ENCODE results near the gene CBLB.

Gene CBLB

GRCh38 chr3:105678017-105678416 is 190.8 kb downstream of the CBLB start:
- DNase-seq = no peak

DNA sequence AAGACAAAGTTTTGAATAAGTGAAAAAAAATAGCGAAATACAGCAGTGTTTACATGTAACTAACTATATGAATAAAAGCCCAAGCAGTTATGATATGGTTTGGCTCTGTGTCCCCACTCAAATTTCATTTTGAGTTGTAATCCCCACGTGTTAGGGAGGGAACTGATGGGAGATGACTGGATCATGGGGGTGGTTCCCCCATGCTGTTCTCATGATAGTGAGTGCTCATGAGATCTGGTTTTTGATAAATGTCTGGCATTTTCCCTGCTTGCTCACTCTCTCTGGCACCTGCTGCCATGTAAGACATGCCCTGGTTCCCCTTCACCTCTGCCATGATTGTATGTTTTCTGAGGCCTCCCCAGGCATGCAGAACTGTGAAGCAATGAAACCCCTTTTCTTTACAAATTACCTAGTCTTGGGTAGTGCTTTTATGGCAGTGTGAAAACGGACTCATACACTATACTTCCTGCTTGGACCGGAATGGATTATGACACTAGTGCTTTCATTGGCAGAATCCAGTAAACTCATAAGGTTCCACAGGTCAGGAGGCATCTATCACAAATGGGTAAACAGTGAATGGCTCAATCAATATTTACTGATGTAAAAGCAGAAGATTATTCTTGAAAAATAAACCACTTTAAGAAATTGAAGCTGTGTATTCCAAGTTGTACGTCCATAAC is 192.1 kb downstream of the CBLB start:
- peak in 2 of 5 experiments; percentile 25 for DNase-seq

GRCh38 chr3:105674437-105675065 is 194.3 kb downstream of the CBLB start:
- DNase-seq = no peak

DNA sequence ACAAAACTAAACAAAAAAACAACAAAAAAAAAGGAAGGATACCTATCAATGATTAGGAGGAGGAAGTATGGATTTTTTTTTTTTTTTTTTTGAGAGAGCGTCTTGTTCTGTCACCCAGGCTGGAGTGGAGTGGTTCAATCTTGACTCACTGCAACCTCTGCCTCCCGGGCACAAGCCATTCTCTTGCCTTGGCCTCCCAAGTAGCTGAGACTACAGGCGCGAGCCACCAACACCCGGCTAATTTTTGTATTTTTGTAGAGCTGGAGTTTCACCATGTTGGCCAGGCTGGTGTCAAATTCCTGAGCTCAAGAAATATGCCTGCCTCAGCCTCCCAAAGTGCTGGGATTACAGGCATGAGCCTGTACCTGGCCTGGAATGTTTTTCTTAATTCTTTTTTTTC is 195.8 kb downstream of the CBLB start:
- no peak for DNase-seq

- no peak for DNase-seq
These were observed 206.5 kb downstream of the CBLB start for GRCh38 chr3:105662306-105662705.

DNA sequence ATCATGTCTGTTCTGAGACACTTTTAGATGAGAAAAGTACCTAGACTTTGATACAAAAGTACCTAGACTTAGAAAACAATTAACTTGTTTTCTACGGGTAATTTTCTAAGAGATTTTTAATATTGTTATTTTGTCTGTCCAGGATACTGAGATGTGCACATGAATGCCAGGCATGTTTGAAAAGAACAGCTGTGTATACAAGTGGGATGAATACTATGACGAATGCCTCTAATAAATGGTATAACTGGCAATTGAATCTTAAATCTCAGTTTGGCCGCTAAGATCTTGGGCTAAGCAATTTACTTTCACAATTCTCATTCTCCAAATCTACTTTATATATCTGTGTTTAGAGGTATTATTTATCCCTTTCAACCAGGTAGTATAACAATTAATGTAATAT is 207.4 kb downstream of the CBLB start:
- DNase-seq = no peak

GRCh38 chr3:105656651-105657504 is 211.9 kb downstream of the CBLB start:
- DNase-seq = no peak

- DNase-seq = no peak
These were observed 214.9 kb downstream of the CBLB start for GRCh38 chr3:105653868-105654267.

DNA sequence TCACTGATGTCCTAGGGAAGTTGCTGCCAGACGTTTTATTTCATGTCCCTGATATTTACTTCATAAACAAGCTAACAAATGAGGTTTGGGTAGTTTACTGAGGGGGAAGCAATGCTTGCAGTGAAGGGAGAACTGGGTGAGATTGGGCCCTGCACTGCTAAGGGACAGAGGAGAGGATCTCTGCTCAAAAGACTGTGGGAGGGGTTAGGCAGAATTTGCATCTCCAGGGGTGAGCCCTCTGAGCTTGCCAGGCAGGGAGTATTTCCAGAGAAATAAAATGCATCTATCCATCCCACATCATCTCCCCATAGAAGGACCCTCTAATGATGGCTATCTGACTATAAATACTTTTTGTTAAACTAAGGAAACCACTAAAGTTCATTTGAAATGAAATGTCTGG is 215.6 kb downstream of the CBLB start:
- DNase-seq = no peak

DNA sequence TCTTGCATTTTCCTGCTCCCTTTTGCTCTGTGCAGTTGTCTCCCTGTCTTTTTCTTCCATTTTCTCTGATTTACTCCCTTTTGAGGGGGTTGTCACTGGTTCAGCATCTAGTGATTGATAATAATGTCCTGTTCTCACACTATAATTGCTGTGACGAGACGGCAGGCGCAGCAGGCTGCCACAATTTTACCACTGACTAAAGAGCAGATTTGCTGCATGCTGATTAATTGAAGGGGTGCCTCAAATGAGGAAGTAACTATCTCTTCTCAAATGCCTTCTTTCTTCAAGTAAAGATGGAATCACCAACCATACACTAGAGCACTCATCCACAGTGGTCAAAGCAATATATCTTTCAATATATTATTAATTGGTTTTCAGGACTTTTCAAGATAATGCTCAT is 219.3 kb downstream of the CBLB start:
- no peak for DNase-seq

GRCh38 chr3:105647047-105647446 is 221.8 kb downstream of the CBLB start:
- no peak for DNase-seq

- DNase-seq = no peak
These were observed 229.7 kb downstream of the CBLB start for GRCh38 chr3:105639131-105639530.

- no peak for DNase-seq
These were observed 234.1 kb downstream of the CBLB start for GRCh38 chr3:105634708-105635107.

- no peak for DNase-seq
These were observed 239.1 kb downstream of the CBLB start for GRCh38 chr3:105629718-105630117.

GRCh38 chr3:105626739-105627138 is 242.1 kb downstream of the CBLB start:
- no peak for DNase-seq

DNA sequence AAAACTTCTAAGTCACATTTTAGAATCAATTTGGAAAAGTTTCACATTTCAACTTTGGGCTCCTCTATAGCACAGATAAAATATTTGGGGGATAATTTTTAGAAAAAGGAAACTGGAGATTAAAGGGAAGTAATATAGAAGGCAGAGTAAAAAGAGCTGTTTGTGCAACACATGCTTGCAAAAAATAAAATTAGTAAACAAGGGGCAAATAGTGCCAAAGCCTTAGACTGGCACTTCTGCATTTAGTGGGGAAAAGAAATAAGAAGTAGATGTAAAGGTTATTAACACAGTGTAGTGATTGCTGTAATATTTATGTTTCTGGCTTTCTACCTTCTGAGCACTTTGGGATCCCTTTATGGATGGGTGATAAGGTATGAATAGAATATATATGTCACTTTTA is 246.6 kb downstream of the CBLB start:
- no peak for DNase-seq

DNA sequence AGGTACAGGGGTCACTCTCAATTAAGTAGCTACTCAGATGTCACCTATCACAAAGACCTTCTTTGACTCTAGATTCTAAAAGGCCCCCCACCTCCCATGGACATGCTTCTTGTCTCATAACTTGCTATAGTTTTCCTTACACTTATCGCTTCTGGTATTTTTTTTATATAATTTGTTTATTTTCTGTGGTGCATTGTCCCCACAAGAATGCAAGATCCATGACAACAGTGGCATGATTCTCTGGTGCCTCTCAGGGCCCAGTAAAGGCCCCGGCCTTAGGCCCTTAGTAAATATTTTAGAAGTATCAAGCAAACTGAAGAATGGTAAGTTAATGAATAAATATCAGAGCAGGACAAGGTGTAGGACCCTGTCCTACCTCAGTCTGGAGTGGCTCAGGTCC is 248.6 kb downstream of the CBLB start:
- no peak for DNase-seq

DNA sequence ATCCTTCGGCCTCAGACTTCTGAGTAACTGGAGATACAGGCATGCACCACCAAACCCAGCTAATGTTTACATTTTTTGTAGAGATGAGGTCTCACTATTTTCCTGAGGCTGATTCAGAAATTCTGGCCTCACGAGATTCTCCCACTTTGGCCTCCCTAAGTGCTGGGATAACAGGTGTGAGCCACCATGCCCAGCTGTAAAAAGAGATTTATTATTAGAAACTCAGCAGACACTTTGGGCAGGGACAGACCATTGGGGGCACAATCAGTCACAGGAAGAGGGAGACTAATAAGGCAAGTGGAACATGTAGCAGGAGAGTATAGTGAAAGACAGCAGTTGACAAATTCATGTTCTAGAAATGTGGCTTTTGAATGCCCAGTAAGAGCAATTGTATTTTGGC is 249.2 kb downstream of the CBLB start:
- DNase-seq = no peak

GRCh38 chr3:105618556-105618955 is 250.3 kb downstream of the CBLB start:
- DNase-seq = no peak

DNA sequence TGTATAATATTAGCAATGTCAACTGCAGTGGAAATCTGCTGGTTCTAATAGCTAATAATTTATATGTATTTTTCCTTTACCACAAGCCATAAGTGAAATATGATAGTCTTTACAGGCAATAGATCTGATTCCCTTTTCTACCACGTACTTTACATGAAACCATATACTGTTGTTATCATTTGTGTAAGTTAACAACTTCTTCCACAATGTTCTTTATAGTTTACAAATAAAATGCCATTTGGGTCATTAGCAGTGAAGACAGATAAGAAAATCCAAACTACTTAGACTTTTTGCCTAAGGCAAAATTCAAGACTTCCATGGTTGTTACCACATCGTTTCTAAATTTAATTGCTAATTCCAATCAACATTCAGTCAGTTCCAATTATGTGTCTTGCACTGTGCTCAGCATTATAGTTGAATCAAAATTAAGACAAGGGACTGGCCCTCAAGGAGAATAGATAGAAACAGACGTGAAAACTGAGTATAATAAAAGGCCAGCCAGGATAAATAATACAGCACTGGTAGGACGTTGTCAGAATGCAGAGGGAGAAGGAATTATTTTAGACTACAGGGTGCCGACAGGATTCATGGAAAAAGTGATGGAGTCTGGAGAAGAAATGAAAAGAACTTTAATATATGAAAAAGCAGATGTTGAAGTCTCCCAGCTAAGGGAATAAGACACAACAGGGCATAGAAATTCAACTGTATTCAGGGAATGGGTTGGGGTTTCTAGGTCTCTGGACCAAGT is 252.3 kb downstream of the CBLB start:
- DNase-seq = no peak

DNA sequence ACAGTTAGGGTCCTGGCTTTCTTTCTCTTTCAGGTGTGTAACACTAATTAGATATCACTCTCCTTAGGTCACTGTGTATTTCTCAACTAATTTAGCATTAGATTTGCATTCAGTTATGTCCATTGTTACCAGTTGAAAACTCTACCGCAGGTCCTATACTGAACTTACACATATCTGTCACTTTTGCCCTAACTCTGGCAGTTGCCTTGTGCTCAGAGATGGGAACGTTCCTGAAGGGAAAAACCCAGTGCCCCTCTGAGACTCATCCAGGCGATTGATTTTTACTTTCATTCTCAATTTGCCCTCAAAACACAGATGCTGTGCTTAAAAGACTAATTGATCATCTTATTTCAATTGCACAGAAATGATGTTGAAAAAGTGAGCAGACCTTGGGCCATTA is 253.0 kb downstream of the CBLB start:
- no peak for DNase-seq

- DNase-seq = no peak
These were observed 254.4 kb downstream of the CBLB start for GRCh38 chr3:105614288-105615030.

Data from T-helper 2 cell (primary cell).